ENCODE results near the gene CLSTN3.
A peak's percentile ranks its signal among the peaks of the same experiment; 100 is the strongest.

Gene CLSTN3

GRCh38 chr12:7129872-7130691, at the start of gene CLSTN3:
TSS of gene CLSTN3 (plus strand) at chr12:7130371. CDS start at chr12:7130649, 278 bp downstream.
- DNase-seq (ENCODE audit: low spot score): peak; percentile 80

- no peak for DNase-seq (ENCODE audit: low spot score)
These were observed 49.1 kb upstream of the CLSTN3 start for GRCh38 chr12:7081037-7081436.

- DNase-seq (ENCODE audit: low spot score): no peak
These were observed 47.0 kb upstream of the CLSTN3 start for GRCh38 chr12:7083125-7083524.

GRCh38 chr12:7089196-7089871, 40.8 kb upstream of the CLSTN3 start:
- no peak for DNase-seq (ENCODE audit: low spot score)

GRCh38 chr12:7090222-7090998, 39.8 kb upstream of the CLSTN3 start:
- peak; percentile 20 for DNase-seq (ENCODE audit: low spot score)

GRCh38 chr12:7091171-7091570, 39.0 kb upstream of the CLSTN3 start:
- DNase-seq (ENCODE audit: low spot score): no peak

- DNase-seq (ENCODE audit: low spot score): no peak
These were observed 38.4 kb upstream of the CLSTN3 start for GRCh38 chr12:7091660-7092228.

- peak; percentile 67 for DNase-seq (ENCODE audit: low spot score)
These were observed 37.8 kb upstream of the CLSTN3 start, which contains the start of gene C1R for GRCh38 chr12:7092229-7092985. TSS of gene C1R (minus strand) at chr12:7092445. CDS start at chr12:7092388, 57 bp downstream.

- DNase-seq (ENCODE audit: low spot score): no peak
These were observed 37.1 kb upstream of the CLSTN3 start for GRCh38 chr12:7092986-7093460.

- no peak for DNase-seq (ENCODE audit: low spot score)
These were observed 36.7 kb upstream of the CLSTN3 start for GRCh38 chr12:7093486-7093885.

GRCh38 chr12:7093892-7094291, 36.3 kb upstream of the CLSTN3 start:
- no peak for DNase-seq (ENCODE audit: low spot score)

- no peak for DNase-seq (ENCODE audit: low spot score)
These were observed 33.9 kb upstream of the CLSTN3 start for GRCh38 chr12:7096006-7096932.

GRCh38 chr12:7096979-7097378, 33.2 kb upstream of the CLSTN3 start:
- no peak for DNase-seq (ENCODE audit: low spot score)

- DNase-seq (ENCODE audit: low spot score): no peak
These were observed 30.7 kb upstream of the CLSTN3 start for GRCh38 chr12:7099290-7099996.

GRCh38 chr12:7100239-7100638, 29.9 kb upstream of the CLSTN3 start:
- DNase-seq (ENCODE audit: low spot score): no peak

- DNase-seq (ENCODE audit: low spot score): no peak
These were observed 29.0 kb upstream of the CLSTN3 start for GRCh38 chr12:7101047-7101693.

GRCh38 chr12:7101694-7102131, 28.5 kb upstream of the CLSTN3 start:
- no peak for DNase-seq (ENCODE audit: low spot score)

- no peak for DNase-seq (ENCODE audit: low spot score)
These were observed 27.6 kb upstream of the CLSTN3 start for GRCh38 chr12:7102582-7102981.
